Activated CD4-positive, alpha-beta T cell treated with anti-CD3 and anti-CD28 coated beads, Interleukin-2, amount 10 ng/mL, durations not matched to agents 24 days and 14 days (primary cell): ENCODE measurements around the gene NECAB2. TPM values are rescaled to one million over a fixed set of nuclear protein-coding genes. Genes with fewer than 3 reads are reported as not detected.

Source experiments
- DNase-seq: peaks from one replicate; pipeline ENCODE4 v3.0.0; 2022
- H3K27ac Mint-ChIP-seq: one replicate; pipeline ENCODE4 v1.8.0; 2022; ENCODE audit warnings: mild to moderate bottlenecking, mixed read lengths
- H3K27me3 Mint-ChIP-seq: one replicate; pipeline ENCODE4 v1.8.0; 2022; ENCODE audit warnings: mixed read lengths
- H3K36me3 Mint-ChIP-seq: one replicate; pipeline ENCODE4 v1.8.0; 2022; ENCODE audit warnings: low read depth, mild to moderate bottlenecking, mixed read lengths
- H3K4me1 Mint-ChIP-seq: one replicate; pipeline ENCODE4 v1.8.0; 2021; ENCODE audit warnings: mixed read lengths
- H3K4me3 Mint-ChIP-seq: one replicate; pipeline ENCODE4 v1.8.0; 2022; ENCODE audit warnings: mild to moderate bottlenecking, moderate library complexity, mixed read lengths
- H3K9me3 Mint-ChIP-seq: one replicate; pipeline ENCODE4 v1.8.0; 2021; ENCODE audit warnings: mixed read lengths
- intact Hi-C: fragments of 100-400 bp; cut with micrococcal nuclease; formaldehyde crosslinking; loops from one replicate; pipeline ENCODE4 v1.15.1; 2023
- total RNA-seq: library from RNA; stranded (reverse); gene quantifications from 2 replicates; pipeline ENCODE4 v1.2.3, GENCODE V29; 2022

The NECAB2 gene
- total RNA-seq, 1 donor from 2014 or later = not detected

DNA sequence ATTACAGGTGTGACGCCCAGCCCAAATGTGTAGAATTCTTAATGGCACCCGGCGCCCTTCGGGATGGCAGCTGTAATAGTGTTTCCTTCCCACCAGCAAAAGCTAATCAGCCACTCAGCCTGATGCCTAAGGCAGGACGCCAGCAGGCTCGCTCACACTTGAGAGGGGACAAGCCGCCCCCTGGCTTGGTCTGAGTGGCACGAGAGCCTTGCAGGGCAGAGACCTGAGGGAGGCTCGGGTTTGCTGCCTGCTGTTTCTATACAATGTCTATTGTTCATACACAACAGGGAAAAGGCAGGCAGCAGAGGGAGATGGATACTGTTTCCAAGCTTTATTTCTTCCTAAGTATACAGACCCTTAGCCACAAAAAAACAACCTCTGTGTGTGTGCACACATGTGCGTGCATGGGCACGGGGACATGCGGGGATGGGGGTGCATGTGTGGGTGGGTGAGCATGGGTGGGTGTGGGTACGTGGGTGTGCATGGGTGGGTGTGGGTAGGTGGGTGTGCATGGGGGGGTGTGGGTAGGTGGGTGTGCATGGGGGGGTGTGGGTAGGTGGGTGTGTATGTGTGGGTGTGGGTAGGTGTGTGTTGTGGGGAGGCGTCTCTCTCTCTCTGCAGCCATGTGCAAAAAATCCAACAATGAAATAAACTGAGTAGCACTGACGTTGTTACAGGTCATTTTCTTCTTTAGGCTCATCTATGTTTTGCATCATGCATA is 64.6 kb downstream of the NECAB2 start:
- no peaks in the 10 kb centered on the region for H3K36me3 Mint-ChIP-seq
- H3K27ac Mint-ChIP-seq = no peak overlapping the region
- peaks cover 9% of the 10 kb centered on the region for H3K27me3 Mint-ChIP-seq
- H3K4me3 Mint-ChIP-seq = no peak overlapping the region
- H3K4me1 Mint-ChIP-seq = peaks cover 14% of the 10 kb centered on the region
- no peak for DNase-seq
- intact Hi-C loops = no loop called here
- H3K9me3 Mint-ChIP-seq = no peaks in the 10 kb centered on the region

DNA sequence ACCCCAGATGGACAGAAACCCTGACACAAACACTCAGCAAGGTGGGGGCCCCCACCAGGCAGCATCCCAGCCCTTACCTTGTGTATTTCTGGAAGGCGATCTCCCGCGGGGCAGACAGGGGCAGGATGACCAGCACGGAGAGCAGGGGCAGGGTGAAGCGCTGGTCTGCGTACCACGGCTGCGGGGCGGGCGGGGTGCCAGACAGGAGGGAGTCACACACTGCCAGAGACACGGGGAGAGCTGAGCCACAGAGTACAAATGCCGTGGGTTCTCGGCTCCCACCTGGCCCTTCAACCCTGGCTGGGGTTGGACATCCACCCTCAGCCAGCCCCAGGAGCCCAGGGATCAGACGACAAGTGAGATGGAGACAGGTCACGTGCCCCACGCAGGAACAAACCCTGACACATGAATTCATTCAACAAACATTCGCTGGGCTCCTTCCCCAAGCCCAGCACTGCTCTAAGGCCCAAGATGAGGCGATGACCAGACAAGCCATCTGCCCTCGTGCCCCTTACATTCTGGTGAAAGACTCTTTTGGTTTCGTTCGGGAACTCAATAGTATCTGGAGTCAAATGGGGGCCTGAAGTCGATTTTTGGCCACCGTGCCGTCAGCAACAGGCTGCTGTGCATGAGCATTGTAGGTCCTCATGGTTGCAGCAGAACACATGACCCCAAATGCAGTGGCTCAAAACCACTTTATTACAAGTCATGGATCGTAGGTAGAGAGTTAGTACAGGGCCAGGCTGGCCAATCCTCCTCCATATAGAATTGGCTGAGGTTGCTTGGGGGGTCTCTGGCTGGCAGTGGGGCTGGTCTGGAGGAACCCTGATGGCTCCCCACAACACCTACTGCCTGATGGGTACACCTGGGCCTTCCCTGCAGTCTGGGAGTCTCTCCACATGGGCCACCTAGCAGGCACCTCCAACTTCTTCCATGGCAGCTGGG is 65.5 kb downstream of the NECAB2 start:
- Mint-ChIP-seq H3K4me3 (no peak overlapping the region), H3K9me3 (no peaks in the 10 kb centered on the region), H3K4me1 (peaks cover 14% of the 10 kb centered on the region), H3K27me3 (peaks cover 6% of the 10 kb centered on the region), H3K36me3 (no peaks in the 10 kb centered on the region), H3K27ac (no peak overlapping the region)
- intact Hi-C loops = no loop called here
- DNase-seq = no peak

DNA sequence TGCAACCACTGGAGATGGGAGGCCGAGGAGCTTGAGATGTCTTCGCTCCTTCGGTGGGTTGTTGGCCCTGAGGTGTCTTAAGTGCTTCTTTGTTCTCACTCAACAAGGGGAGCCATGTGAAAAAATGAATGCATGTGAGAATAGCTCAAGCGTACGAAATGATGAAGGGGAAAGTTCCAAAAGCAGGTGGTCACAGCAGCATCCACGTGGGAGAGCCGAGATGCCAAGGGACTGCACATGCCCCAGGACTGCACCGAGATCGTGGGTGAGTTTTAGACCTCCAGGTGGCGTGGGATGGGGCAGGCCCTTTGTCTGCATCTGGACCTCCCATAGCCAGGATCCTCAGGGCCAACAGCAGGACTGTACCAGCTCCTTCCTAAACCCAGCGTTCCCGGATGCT is 66.5 kb downstream of the NECAB2 start:
- DNase-seq = no peak
- peaks cover 6% of the 10 kb centered on the region for H3K27me3 Mint-ChIP-seq
- H3K9me3 Mint-ChIP-seq = no peaks in the 10 kb centered on the region
- H3K4me1 Mint-ChIP-seq = peaks cover 8% of the 10 kb centered on the region
- intact Hi-C loops = no loop called here
- H3K4me3 Mint-ChIP-seq = no peak overlapping the region
- H3K27ac Mint-ChIP-seq = no peak overlapping the region
- H3K36me3 Mint-ChIP-seq = no peaks in the 10 kb centered on the region

DNA sequence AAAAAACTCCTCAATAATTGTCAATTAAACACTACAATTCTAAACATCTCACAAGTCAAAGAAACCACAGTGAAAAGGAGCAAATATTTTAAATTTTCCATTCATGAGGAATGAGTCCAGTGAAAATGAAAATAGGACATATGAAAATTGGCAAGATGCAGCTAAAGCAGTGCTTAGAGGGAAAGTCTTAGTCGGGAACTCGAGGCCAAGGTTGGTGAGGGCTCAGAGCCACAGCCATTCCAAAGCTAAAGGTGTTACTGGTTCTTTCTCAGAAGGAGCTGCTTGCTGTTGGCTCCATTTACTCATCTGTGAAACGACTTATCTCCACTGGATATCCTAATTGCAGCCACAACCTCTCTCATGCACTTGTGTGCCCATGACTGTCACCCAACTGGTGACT is 68.1 kb downstream of the NECAB2 start:
- intact Hi-C loops = no loop called here
- Mint-ChIP-seq H3K4me1 (no peaks in the 10 kb centered on the region), H3K9me3 (no peaks in the 10 kb centered on the region), H3K36me3 (no peaks in the 10 kb centered on the region), H3K27me3 (peaks cover 2% of the 10 kb centered on the region), H3K4me3 (no peak overlapping the region), H3K27ac (no peak overlapping the region)
- DNase-seq = no peak

DNA sequence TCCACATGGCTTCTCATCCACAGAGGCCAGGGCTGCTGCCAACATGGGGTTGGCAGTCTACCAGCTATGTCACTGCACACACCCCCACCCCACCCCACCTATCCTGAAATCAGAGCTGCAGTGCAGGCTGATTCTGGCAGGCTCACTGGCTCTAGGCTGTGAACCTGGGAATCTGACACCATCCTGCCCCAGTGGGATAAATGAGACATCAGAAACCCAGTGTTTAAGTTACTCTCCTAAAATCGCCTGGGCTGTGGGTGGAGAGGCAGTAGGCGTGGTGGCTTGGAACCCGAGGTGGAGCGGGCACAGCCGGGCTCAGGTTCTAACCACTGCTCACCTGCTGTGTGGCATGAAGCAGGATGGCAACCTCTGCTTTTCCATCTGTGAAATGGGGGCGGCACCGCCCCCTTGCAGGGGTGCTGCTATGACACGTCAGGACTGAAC is 69.0 kb downstream of the NECAB2 start:
- no peak overlapping the region for H3K27ac Mint-ChIP-seq
- no peak for DNase-seq
- no peaks in the 10 kb centered on the region for H3K36me3 Mint-ChIP-seq
- H3K9me3 Mint-ChIP-seq = no peaks in the 10 kb centered on the region
- no peak overlapping the region for H3K4me3 Mint-ChIP-seq
- intact Hi-C loops = no loop called here
- H3K27me3 Mint-ChIP-seq = peaks cover 1% of the 10 kb centered on the region
- no peaks in the 10 kb centered on the region for H3K4me1 Mint-ChIP-seq

DNA sequence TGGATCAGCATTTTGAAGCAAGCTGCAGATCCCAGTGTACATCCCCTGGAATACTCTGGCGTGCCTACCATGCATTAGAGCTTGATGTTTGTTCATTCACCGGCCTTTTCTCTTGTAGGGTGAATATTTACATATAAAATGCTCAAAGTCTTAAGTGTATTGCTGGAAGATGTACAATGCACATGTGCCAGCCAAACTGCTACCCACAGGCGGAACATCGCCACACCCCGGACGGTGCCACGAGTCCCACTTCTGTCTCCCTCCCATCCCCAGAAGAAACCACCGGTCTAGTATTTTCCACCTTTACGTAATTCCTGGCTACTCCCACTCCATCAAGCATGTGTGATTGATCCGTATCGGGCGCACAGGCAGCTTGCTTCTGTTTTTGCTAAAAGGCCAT is 70.4 kb downstream of the NECAB2 start:
- Mint-ChIP-seq H3K9me3 (no peaks in the 10 kb centered on the region), H3K4me3 (no peak overlapping the region), H3K4me1 (no peaks in the 10 kb centered on the region), H3K27ac (no peak overlapping the region), H3K36me3 (no peaks in the 10 kb centered on the region), H3K27me3 (peaks cover 11% of the 10 kb centered on the region)
- intact Hi-C loops = no loop called here
- DNase-seq = no peak

DNA sequence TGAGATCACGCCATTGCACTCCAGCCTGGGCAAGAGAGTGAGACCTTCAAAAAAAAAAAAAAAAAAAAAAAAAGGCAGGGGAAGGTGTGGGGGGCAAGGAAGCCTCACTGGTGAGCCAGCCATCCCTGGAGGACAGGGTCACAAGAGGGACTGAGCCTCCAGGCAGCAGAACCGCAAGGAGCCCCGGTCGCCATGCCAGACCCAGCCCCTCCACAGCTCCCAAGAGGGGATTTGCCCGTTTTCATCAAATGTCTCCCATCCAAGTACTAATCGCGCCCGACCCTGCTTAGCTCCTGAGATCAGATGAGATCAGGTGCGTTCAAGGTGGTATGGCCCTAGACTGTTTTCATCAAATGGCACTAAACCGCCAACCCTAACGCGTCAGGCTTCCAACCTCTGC is 71.7 kb downstream of the NECAB2 start:
- no peaks in the 10 kb centered on the region for H3K4me1 Mint-ChIP-seq
- DNase-seq = no peak
- no peak overlapping the region for H3K4me3 Mint-ChIP-seq
- H3K27ac Mint-ChIP-seq = no peak overlapping the region
- intact Hi-C loops = no loop called here
- no peaks in the 10 kb centered on the region for H3K9me3 Mint-ChIP-seq
- peaks cover 22% of the 10 kb centered on the region for H3K27me3 Mint-ChIP-seq
- H3K36me3 Mint-ChIP-seq = no peaks in the 10 kb centered on the region

DNA sequence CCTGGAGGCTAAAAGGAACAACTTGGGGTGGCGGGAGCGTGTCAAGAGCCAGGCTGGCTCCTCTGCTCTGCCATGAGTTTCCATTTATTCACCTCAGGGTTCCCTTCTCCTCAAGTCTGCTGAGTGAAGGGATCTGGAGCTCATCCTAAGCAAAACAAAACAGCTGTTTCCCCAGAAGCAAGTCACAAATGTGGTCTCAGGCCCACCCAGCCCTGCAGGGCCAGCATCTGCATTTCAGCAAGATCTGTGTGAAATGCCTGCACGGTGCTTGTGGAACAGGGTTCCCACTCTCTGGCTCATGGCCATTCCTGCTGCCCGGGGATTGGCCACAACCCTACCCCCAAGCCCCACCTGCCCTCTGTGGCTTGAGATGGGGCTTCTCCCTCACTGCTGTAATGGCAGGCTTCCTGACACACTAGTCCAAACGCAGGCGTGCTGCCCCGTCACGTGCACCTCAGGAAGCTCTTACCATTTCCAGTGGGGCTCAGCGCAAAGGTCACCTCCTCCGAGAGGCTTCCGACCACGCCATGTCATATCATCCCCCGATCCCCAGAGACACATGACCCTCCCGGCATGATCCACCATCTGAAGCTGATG is 72.3 kb downstream of the NECAB2 start:
- no peak for DNase-seq
- Mint-ChIP-seq H3K9me3 (no peaks in the 10 kb centered on the region), H3K4me1 (no peaks in the 10 kb centered on the region), H3K27ac (no peak overlapping the region), H3K27me3 (peaks cover 22% of the 10 kb centered on the region), H3K4me3 (no peak overlapping the region), H3K36me3 (no peaks in the 10 kb centered on the region)
- intact Hi-C loops = no loop called here

DNA sequence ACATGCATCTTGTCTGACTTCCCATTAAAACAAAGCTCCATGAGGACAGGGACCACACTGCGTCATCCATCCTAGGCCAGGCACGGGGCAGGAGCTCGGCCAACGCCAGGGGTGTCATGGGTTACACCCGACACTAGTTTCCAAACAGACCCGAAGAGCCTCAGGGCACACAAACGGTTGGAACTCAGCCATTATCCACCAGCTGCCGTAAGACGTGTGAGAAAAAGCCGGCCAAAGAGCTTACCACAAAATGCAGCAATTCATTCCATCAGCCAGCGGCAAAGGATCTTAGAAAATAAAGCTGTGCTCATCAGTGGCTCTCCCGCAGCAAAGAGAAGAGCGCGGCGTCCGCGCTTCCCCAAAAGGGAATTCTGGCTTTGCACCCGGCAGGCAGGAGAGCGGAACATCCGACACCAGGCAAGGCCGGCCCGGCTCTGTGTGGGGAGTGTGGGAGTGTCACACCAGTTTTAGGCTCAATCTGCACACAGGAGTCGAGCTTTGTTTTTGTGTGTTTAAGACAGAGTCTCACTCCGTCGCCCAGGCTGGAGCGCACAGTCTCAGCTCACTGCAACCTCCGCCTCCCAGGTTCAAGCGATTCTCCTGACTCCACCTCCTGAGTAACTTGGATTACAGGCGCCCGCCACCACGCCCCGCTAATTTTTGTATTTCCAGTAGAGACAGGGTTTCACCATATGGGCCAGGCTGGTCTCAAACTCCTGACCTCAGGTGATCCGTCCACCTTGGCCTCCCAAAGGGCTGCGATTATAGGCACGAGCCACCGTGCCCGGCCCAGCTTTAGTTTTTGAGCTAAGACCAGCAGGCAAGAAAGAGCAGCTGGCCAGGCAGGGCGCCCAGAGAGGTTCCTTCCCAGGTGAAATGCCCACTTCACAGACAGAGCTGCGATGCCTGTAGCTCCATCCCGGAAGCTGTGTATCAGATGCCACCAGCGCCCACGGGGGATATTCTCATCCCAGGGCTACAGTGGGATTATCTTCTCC is 73.1 kb downstream of the NECAB2 start:
- Mint-ChIP-seq H3K36me3 (no peaks in the 10 kb centered on the region), H3K4me3 (no peak overlapping the region), H3K9me3 (no peaks in the 10 kb centered on the region), H3K4me1 (no peaks in the 10 kb centered on the region), H3K27me3 (peaks cover 22% of the 10 kb centered on the region), H3K27ac (no peak overlapping the region)
- intact Hi-C loops = no loop called here
- no peak for DNase-seq

DNA sequence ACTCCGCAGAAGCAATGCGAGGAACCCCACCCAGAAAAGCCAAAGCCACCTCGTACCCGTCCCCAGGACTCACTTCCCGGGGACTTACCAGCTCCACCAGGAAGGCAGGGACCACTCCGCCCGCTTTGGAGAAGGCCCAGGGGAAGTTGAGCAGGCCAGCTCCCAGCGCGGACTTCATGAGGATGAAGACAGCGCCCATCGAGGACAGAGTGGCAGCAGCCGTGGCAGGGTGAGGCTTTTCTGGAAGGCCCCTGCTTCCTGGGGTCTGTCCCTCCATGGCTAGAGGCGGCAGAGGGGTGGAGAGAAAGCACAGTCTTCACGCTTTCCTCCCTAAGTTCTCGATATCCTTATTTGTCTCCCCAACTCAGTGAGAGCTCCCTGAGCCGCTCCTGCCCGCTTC is 73.8 kb downstream of the NECAB2 start:
- intact Hi-C loops = no loop called here
- no peak for DNase-seq
- no peaks in the 10 kb centered on the region for H3K9me3 Mint-ChIP-seq
- peaks cover 22% of the 10 kb centered on the region for H3K27me3 Mint-ChIP-seq
- H3K4me3 Mint-ChIP-seq = no peak overlapping the region
- H3K36me3 Mint-ChIP-seq = no peaks in the 10 kb centered on the region
- no peak overlapping the region for H3K27ac Mint-ChIP-seq
- no peaks in the 10 kb centered on the region for H3K4me1 Mint-ChIP-seq

DNA sequence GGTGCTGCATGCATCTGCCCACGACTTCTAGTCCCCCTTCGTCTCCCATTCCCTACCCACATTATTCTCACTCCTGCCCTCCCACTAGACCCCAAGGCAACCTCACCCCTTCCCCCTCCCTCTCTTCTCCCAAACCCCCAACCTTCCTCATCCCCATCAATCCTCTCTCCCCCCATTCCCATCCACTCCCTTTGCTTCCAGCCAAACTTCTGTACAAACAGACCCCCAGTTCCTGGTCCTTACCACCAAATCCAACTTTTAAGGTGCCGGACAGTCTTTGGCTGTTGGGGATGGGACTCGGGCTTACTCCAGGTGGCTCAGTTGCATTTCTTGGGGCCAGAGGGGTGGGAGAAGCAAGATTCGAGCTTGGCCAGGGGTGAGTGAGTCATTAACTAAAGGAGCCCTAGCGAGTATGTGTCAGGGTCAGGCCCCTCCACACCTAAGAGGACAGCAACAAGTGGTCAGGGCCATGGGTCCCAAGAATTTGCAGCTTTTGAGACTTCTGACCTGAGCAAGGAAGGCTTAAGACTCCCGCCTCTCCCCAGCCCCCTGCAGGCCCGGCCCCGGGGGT is 74.3 kb downstream of the NECAB2 start, which contains the start of gene SLC38A8:
TSS of gene SLC38A8 (minus strand) at position 488 of the 571 bp plus-strand sequence. CDS start 638 bp downstream, outside the sequence.
- no peak within 1 kb of the TSS for H3K4me3 Mint-ChIP-seq
- no peak within 1 kb of the TSS for H3K27ac Mint-ChIP-seq
- H3K36me3 Mint-ChIP-seq = no peaks in the 10 kb centered on the region
- no peak for DNase-seq
- no peaks in the 10 kb centered on the region for H3K4me1 Mint-ChIP-seq
- intact Hi-C loops = no loop called here
- H3K27me3 Mint-ChIP-seq = peaks cover 22% of the 10 kb centered on the region
- H3K9me3 Mint-ChIP-seq = no peaks in the 10 kb centered on the region

DNA sequence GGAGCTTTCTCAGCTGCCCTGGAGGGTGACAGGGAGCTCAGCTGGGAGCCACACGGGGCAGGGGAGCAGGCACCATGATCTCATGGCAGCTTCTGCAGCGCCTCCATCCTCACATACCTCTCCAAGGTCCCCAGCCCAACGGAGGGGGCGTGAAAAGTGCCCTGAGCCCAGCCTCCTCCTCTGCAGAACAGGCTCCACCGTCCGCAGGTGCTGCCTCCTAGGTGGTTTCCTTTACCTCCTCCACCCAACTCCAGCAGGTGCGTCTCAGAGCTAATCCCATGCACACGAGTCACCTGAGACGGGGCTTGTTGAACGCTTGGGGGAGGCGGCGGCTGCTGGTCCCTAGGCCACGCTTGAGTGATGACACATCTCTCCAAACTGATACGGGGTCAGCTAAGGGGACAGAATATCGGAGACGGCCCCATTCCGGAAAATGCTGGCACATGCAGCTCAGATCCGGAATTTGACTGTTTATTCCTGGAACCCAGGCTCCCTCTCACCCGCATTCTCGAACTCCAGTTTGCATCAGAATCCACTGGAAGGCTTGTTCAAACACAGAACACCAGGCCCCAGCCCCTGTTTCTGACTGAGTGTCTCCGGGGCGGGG is 74.9 kb downstream of the NECAB2 start:
- Mint-ChIP-seq H3K27me3 (peaks cover 22% of the 10 kb centered on the region), H3K9me3 (no peaks in the 10 kb centered on the region), H3K4me3 (no peak overlapping the region), H3K36me3 (no peaks in the 10 kb centered on the region), H3K27ac (no peak overlapping the region), H3K4me1 (no peaks in the 10 kb centered on the region)
- intact Hi-C loops = no loop called here
- DNase-seq = no peak
